ENCODE measurements around the gene BSCL2. TPM values are rescaled to one million over a fixed set of nuclear protein-coding genes. Genes with fewer than 3 reads are reported as not detected.
A peak's percentile ranks its signal among the peaks of the same experiment; 100 is the strongest.
"Not testable (repeated sequence)": the region's sequence is repeated elsewhere in the genome, so short reads cannot be mapped to it uniquely, and the experiment has no call there.

BSCL2 gene
- 14.9 TPM for total RNA-seq

DNA sequence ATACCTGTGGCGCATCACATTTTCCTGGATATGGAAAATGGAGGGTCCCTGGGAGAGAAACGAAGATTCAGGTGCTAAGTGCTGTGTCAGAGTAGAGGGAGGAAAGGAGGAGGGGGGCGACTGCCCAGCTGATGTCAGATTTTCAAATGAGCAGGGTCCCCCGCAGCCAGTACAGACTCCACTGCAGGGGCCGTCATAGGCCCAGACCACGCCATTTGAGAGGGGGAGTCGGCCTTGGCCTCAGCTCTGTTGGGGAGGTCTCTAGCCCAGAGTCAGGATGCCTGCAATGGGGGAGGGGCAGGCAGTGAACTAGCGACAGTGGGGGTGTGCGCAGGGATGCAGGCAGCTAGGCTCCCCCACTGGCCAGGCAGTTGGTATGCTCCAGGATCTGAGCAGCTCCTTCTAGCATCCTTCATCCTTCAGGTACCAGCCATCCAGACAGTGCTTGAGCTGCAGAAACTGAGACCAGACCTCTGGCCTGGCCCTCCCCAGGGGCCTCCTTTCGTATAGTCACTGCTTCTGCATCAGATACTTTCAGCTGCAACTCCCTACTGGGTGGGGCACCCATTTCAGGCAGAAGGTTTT is at the start of gene BSCL2, which contains the start of gene GNG3:
Gene BSCL2, minus strand, starts transcription at position 148 of the 585 bp plus-strand sequence. CDS start 229 bp downstream, outside the sequence.
Gene GNG3, plus strand, starts transcription at position 400 of the 585 bp plus-strand sequence. CDS start 620 bp downstream, outside the sequence.
- Histone ChIP-seq H3K4me3 (ENCODE audit: low read length) (peak within 1 kb of the TSS; percentile 61), H3K27me3 (ENCODE audit: insufficient read depth, low read length) (no peaks in the 10 kb centered on the region), H3K9me3 (ENCODE audit: low read depth, low read length) (no peaks in the 10 kb centered on the region), H3K4me1 (ENCODE audit: insufficient read depth, low read length) (peaks cover 76% of the 10 kb centered on the region)

GRCh38 chr11:62755086-62755615 is 47.9 kb upstream of the BSCL2 start:
- no peaks in the 10 kb centered on the region for H3K27me3 ChIP-seq (ENCODE audit: insufficient read depth, low read length)
- H3K9me3 ChIP-seq (ENCODE audit: low read depth, low read length): no peaks in the 10 kb centered on the region
- no peak overlapping the region for H3K4me3 ChIP-seq (ENCODE audit: low read length)
- H3K4me1 ChIP-seq (ENCODE audit: insufficient read depth, low read length): peaks cover 23% of the 10 kb centered on the region

GRCh38 chr11:62753736-62754603 is 46.7 kb upstream of the BSCL2 start, which contains the start of gene ZBTB3:
Gene ZBTB3, minus strand, starts transcription at chr11:62754160. Its CDS starts 496 bp downstream, at chr11:62753664.
- Histone ChIP-seq H3K4me3 (ENCODE audit: low read length) (peak within 1 kb of the TSS; percentile 82), H3K27me3 (ENCODE audit: insufficient read depth, low read length) (no peaks in the 10 kb centered on the region), H3K4me1 (ENCODE audit: insufficient read depth, low read length) (peaks cover 23% of the 10 kb centered on the region), H3K9me3 (ENCODE audit: low read depth, low read length) (no peaks in the 10 kb centered on the region)

GRCh38 chr11:62752994-62753735 is 45.9 kb upstream of the BSCL2 start:
- Histone ChIP-seq H3K9me3 (ENCODE audit: low read depth, low read length) (no peaks in the 10 kb centered on the region), H3K4me3 (ENCODE audit: low read length) (peak overlapping the region; percentile 82), H3K27me3 (ENCODE audit: insufficient read depth, low read length) (no peaks in the 10 kb centered on the region), H3K4me1 (ENCODE audit: insufficient read depth, low read length) (peaks cover 23% of the 10 kb centered on the region)

DNA sequence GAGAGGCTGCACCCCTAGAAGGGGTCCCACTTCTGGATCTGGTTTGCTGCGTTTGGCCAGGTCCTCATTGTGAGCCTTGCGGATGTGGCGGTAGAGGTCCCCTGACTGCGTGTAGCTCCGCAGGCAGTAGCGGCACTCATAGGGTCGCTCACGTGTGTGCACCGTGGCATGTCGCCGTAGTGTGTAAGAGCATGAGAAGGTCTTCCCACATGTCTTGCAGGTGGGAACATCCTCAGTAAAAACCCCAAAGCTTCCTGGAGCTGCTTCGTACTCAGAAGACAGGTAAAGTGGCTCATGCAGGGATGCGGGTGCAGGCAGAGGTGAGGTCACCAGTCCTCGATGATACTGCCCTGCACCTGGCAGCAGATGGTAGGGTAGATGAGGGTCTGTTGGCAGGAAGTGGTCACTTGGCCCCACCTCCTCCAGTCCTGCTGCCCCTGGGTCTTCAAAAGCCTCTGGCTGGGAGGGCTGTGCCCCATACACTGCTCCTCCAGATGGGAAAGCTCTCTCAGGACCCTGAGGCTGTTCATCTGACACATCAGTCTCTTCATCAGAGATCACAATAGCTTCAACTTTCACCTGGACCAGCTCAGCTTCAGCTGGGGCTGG is 45.1 kb upstream of the BSCL2 start:
- Histone ChIP-seq H3K4me3 (ENCODE audit: low read length) (no peak overlapping the region), H3K27me3 (ENCODE audit: insufficient read depth, low read length) (no peaks in the 10 kb centered on the region), H3K4me1 (ENCODE audit: insufficient read depth, low read length) (peaks cover 23% of the 10 kb centered on the region), H3K9me3 (ENCODE audit: low read depth, low read length) (no peaks in the 10 kb centered on the region)

DNA sequence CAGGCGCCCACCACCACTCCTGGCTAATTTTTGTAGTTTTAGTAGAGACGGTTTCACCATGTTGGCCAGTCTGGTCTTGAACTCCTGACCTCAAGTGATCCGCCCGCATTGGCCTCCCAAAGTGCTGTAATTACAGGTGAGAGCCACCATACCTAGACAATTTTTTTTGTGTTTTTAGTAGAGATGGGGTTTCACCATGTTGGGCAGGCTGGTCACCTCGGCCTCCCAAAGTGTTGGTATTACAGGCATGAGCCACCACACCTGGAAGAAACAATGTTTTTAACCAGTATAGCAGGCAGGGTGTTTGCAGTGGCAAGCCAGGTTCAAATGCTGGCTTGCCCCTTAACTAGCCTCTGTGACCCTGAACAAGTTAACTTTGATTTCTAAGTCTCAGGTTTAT is 42.7 kb upstream of the BSCL2 start:
- peaks cover 23% of the 10 kb centered on the region for H3K4me1 ChIP-seq (ENCODE audit: insufficient read depth, low read length)
- H3K27me3 ChIP-seq (ENCODE audit: insufficient read depth, low read length); H3K4me3 ChIP-seq (ENCODE audit: low read length); H3K9me3 ChIP-seq (ENCODE audit: low read depth, low read length): not testable (repeated sequence)

- no peaks in the 10 kb centered on the region for H3K9me3 ChIP-seq (ENCODE audit: low read depth, low read length)
- no peaks in the 10 kb centered on the region for H3K27me3 ChIP-seq (ENCODE audit: insufficient read depth, low read length)
- H3K4me3 ChIP-seq (ENCODE audit: low read length): no peak overlapping the region
- H3K4me1 ChIP-seq (ENCODE audit: insufficient read depth, low read length): peaks cover 11% of the 10 kb centered on the region
Observed at GRCh38 chr11:62747475-62748160, 40.4 kb upstream of the BSCL2 start.

DNA sequence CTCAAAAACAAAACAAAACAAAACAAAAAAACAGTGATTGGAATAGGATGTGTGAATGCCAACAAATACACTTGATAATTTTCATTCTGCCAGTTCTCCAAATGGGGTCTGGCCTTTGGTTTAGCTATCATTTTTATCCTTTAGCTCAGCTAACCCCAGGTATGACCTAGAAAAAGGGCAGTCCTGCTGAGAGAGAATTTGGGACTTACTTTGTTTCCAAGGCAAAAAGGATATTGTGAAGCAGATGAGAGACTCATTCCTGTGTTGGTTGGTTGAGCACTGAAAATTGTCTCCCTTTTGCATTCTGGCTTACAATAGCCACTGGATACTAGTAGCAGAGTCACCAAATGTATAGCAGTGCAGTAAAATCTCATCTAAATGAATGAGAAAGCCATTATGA is 30.0 kb upstream of the BSCL2 start:
- Histone ChIP-seq H3K9me3 (ENCODE audit: low read depth, low read length) (no peaks in the 10 kb centered on the region), H3K4me3 (ENCODE audit: low read length) (no peak overlapping the region), H3K27me3 (ENCODE audit: insufficient read depth, low read length) (no peaks in the 10 kb centered on the region), H3K4me1 (ENCODE audit: insufficient read depth, low read length) (peaks cover 5% of the 10 kb centered on the region)

- H3K9me3 ChIP-seq (ENCODE audit: low read depth, low read length): no peaks in the 10 kb centered on the region
- H3K4me3 ChIP-seq (ENCODE audit: low read length): no peak overlapping the region
- no peaks in the 10 kb centered on the region for H3K27me3 ChIP-seq (ENCODE audit: insufficient read depth, low read length)
- H3K4me1 ChIP-seq (ENCODE audit: insufficient read depth, low read length): peaks cover 21% of the 10 kb centered on the region
Observed at GRCh38 chr11:62732830-62733229, 25.6 kb upstream of the BSCL2 start.

DNA sequence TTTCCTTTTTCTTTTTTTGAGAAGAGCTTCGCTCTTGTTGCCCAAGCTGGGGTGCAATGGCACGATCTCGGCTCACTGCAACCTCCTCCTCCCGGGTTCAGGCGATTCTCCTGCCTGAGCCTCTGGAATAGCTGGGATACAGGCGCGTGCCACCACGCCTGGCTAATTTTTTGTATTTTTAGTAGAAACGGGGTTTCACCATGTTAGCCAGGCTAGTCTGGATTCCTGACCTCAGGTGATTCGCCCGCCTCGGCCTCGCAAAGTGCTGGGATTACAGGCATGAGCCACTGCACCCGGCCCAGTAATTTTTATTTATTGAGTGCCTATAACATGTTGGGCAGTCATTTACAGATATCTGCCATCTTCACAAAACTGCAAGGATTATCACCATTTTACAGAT is 22.9 kb upstream of the BSCL2 start:
- not testable (repeated sequence) for H3K9me3 ChIP-seq (ENCODE audit: low read depth, low read length); H3K4me3 ChIP-seq (ENCODE audit: low read length); H3K27me3 ChIP-seq (ENCODE audit: insufficient read depth, low read length)
- H3K4me1 ChIP-seq (ENCODE audit: insufficient read depth, low read length): peaks cover 35% of the 10 kb centered on the region

- no peaks in the 10 kb centered on the region for H3K9me3 ChIP-seq (ENCODE audit: low read depth, low read length)
- peak within 1 kb of the TSS; percentile 99 for H3K4me3 ChIP-seq (ENCODE audit: low read length)
- peaks cover 51% of the 10 kb centered on the region for H3K4me1 ChIP-seq (ENCODE audit: insufficient read depth, low read length)
- H3K27me3 ChIP-seq (ENCODE audit: insufficient read depth, low read length): no peaks in the 10 kb centered on the region
Observed at GRCh38 chr11:62728171-62728988, 21.2 kb upstream of the BSCL2 start, which contains the start of gene TTC9C. Gene TTC9C, plus strand, starts transcription at chr11:62728486. Its CDS starts 363 bp downstream, at chr11:62728849.

DNA sequence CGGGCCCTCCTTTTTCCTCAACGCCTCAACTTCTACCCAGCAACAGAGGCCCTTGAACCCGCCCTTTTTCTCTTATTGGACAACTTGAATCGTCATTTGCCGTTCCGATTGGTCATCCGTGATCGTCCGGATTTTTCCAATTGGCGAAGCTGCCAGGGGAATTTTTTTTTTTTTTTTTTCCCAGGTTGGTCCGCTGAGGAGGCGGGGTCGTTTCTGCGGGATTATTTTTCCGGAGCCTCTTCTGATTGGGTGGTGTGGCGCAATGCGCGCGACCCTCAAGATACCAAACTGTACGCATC is 20.6 kb upstream of the BSCL2 start:
- H3K4me3 ChIP-seq (ENCODE audit: low read length): peak overlapping the region; percentile 99
- no peaks in the 10 kb centered on the region for H3K27me3 ChIP-seq (ENCODE audit: insufficient read depth, low read length)
- H3K9me3 ChIP-seq (ENCODE audit: low read depth, low read length): no peaks in the 10 kb centered on the region
- H3K4me1 ChIP-seq (ENCODE audit: insufficient read depth, low read length): peaks cover 53% of the 10 kb centered on the region

GRCh38 chr11:62727165-62727871 is 20.1 kb upstream of the BSCL2 start, which contains the start of gene HNRNPUL2:
Gene HNRNPUL2, minus strand, starts transcription at chr11:62727457. Its CDS starts 301 bp downstream, at chr11:62727156.
- Histone ChIP-seq H3K4me3 (ENCODE audit: low read length) (peak within 1 kb of the TSS; percentile 99), H3K27me3 (ENCODE audit: insufficient read depth, low read length) (no peaks in the 10 kb centered on the region), H3K4me1 (ENCODE audit: insufficient read depth, low read length) (peaks cover 49% of the 10 kb centered on the region), H3K9me3 (ENCODE audit: low read depth, low read length) (no peaks in the 10 kb centered on the region)

Measured in mononuclear cell (primary cell).